T1000 (cell line): ENCODE measurements around the gene SMIM12.

Experiments
- DNase-seq: peaks from one replicate; lab custom pipeline; 2025; ENCODE audit warnings: mixed read lengths; lab: John Stamatoyannopoulos, UW

The SMIM12 gene

DNA sequence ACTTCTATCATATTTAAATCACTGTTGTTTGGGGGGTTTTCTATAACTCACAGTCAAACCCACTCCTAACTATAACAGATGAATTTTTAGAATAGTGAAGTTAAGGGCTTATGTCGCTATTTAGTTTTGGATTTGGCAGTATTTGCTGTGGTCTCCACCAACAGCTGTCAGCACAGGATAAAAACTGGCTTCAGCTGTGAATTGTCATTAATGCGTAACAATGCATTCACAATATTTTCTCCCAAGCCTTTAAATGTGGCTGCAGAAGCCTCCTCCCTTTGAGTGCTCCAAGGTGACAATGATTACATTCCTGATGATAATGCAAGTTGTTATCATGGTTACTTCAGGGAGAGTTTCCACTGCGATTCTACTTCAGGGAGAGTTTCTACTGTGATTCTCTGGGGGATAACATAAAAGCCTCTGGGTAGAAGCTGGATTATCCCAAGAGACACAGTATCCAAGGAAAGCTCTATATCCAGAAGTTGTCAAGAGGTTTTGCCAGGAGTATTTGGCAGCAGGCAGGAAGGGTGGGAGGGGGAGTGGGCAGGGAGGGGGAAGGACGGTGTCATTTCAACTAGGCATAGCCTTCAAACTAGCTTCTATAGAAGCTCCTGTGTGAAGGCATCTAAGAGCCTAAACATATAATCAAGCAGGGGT is 14.9 kb upstream of the SMIM12 start:
- DNase-seq: no peak

- DNase-seq: no peak
Measured at GRCh38 chr1:34872133-34872503, 12.6 kb upstream of the SMIM12 start.

GRCh38 chr1:34871443-34872132 is 12.0 kb upstream of the SMIM12 start:
- no peak for DNase-seq

- no peak for DNase-seq
Measured at GRCh38 chr1:34870395-34870794, 10.8 kb upstream of the SMIM12 start.

- DNase-seq: no peak
Measured at GRCh38 chr1:34869760-34870159, 10.2 kb upstream of the SMIM12 start.

- no peak for DNase-seq
Measured at GRCh38 chr1:34868230-34869049, 8.9 kb upstream of the SMIM12 start.

- no peak for DNase-seq
Measured at GRCh38 chr1:34867415-34867814, 7.9 kb upstream of the SMIM12 start.

- DNase-seq: no peak
Measured at GRCh38 chr1:34866762-34867109, 7.2 kb upstream of the SMIM12 start.

GRCh38 chr1:34865981-34866761 is 6.6 kb upstream of the SMIM12 start:
- DNase-seq: peak; percentile 77

DNA sequence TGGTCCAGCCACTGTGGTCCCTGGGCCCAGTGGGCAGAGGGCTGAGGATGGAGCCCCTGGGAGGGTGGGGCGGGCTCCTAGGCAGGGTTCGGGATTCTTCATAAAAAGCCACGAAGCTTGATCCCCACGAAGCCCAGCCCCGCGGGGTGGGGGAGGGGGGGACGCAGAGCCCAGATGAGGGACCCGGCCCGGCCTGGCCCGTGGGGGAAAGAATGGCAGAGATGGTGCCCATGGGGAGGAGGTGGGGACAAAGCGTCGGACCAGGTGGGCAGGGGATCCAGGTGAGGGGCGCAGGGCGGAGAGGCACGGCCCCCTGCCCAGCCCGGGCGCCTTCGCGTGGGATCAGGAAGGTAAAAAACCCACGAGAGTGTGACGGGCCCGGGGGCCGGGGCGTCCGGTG is 6.0 kb upstream of the SMIM12 start:
- DNase-seq: no peak

GRCh38 chr1:34864759-34865158 is 5.2 kb upstream of the SMIM12 start:
- no peak for DNase-seq

- DNase-seq: no peak
Measured at GRCh38 chr1:34863501-34863900, 4.0 kb upstream of the SMIM12 start.

DNA sequence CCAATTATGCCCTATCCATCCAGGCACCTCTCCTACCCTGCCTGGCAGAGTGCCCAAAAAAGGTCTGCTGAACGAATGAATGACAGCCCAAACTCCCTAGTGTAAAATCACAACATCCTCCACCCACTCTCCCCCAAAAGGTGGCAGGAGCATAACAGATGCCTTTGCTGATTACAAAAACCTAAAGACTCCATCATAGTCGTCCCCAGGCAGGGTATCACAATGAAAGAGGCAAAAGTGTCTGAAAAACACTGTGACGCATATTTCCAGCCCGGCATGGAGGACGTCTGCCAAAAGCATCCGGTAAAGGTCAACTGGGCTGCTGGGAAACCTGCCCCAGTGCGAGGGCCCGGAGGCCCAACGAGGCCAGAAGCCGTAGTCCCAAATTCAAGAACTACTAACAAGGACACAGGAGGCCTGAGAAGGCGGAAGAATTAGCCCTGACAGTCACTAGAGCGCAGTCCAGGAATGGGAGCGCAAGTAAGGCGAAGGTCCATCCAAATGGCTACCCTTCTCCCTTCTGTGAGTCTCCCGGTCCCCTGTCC is 576 bp downstream of the SMIM12 start:
- DNase-seq: no peak

GRCh38 chr1:34856697-34857096 is 2.9 kb downstream of the SMIM12 start:
- DNase-seq: no peak

- DNase-seq: peak; percentile 91
Measured at GRCh38 chr1:34852677-34853217, 6.8 kb downstream of the SMIM12 start.

- no peak for DNase-seq
Measured at GRCh38 chr1:34851431-34852105, 8.0 kb downstream of the SMIM12 start.

DNA sequence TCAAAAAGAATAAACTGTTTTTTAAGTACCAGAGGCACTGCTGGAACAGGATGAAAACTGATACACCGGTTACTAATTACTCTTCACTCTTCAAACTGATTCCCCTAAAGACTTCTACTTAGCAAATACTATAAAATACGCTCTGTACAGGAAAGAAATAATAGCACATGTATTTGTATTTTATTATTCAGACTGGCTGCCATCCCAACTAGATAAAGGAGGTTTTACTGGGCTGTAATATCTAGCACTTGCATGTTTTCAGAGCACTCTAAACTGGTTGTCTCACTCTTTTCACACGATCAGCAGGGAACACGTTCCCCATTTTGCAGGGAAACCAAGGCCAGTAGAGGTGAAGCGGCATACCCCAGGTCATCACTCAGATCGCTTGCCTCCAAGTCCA is 9.2 kb downstream of the SMIM12 start:
- no peak for DNase-seq

- DNase-seq: no peak
Measured at GRCh38 chr1:34847094-34847493, 12.5 kb downstream of the SMIM12 start.

DNA sequence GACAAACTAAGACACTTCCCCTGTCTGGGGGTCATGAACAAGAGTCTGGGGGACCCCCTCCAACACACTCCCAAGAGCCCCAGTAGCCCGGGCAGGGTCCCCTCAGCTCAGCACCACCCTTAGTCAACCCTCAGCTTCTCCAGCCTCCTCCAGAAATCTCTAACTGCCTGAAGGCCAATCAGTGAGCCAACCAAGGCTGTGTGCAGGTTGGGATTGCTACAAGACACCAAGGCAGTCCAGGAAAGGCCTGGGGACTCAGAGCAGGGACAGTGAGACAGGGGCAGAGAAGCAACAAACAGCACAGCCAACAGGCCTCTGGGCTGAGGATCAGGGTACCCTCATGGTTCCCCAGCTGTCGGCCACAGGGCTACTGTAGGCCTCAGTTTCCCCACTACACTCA is 13.3 kb downstream of the SMIM12 start:
- DNase-seq: no peak

GRCh38 chr1:34845131-34845901 is 14.2 kb downstream of the SMIM12 start:
- DNase-seq: no peak
